ENCODE measurements around the gene MDM2. TPM values are rescaled to one million over a fixed set of nuclear protein-coding genes. Genes with fewer than 3 reads are reported as not detected.

The MDM2 gene
- total RNA-seq = 10 to 100 TPM; 44.3 to 84.2 (median 70.1) TPM

GRCh38 chr12:68807576-68808387, at the start of gene MDM2:
Gene MDM2, plus strand, starts transcription at chr12:68808177. Its CDS starts 301 bp downstream, at chr12:68808478.
- DNase-seq (ENCODE audit: low spot score) = peak; percentile 78
- peak; percentile 96 for ATAC-seq (ENCODE audit: low FRiP score)
- TF ChIP-seq, protein P1, sequence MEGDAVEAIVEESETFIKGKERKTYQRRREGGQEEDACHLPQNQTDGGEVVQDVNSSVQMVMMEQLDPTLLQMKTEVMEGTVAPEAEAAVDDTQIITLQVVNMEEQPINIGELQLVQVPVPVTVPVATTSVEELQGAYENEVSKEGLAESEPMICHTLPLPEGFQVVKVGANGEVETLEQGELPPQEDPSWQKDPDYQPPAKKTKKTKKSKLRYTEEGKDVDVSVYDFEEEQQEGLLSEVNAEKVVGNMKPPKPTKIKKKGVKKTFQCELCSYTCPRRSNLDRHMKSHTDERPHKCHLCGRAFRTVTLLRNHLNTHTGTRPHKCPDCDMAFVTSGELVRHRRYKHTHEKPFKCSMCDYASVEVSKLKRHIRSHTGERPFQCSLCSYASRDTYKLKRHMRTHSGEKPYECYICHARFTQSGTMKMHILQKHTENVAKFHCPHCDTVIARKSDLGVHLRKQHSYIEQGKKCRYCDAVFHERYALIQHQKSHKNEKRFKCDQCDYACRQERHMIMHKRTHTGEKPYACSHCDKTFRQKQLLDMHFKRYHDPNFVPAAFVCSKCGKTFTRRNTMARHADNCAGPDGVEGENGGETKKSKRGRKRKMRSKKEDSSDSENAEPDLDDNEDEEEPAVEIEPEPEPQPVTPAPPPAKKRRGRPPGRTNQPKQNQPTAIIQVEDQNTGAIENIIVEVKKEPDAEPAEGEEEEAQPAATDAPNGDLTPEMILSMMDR (IDR thresholded peaks at IDR 0.05) = peak in 1 of 3 donors; percentile 73

GRCh38 chr12:68759852-68760251, 48.1 kb upstream of the MDM2 start:
- DNase-seq (ENCODE audit: low spot score) (no peak), ATAC-seq (ENCODE audit: low FRiP score) (no peak)
- TF ChIP-seq, protein P1 (IDR thresholded peaks at IDR 0.05) = no peak

- DNase-seq (ENCODE audit: low spot score) (no peak), ATAC-seq (ENCODE audit: low FRiP score) (no peak)
- TF ChIP-seq, protein P1 (IDR thresholded peaks at IDR 0.05) = no peak
These were observed 47.1 kb upstream of the MDM2 start for GRCh38 chr12:68760806-68761441.

DNA sequence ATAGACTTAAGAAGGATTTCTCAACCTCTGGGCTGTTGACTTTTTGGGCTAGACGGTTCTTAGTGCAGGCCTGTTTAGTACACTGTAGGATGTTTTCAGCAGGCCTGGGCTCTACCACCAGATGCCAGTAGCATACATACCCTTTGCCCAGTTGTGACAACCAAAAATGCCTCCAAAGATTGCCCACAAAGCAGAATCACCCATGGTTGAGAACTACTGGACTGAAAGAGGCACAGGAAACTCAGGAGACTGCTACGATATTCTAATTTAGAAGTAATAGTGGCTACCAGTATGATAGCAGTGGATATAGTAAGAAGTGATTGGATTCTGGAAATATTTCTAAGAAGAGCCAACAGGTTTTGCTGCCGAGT, 46.5 kb upstream of the MDM2 start:
- DNase-seq (ENCODE audit: low spot score) (no peak), ATAC-seq (ENCODE audit: low FRiP score) (no peak)
- TF ChIP-seq, protein P1 (IDR thresholded peaks at IDR 0.05) = no peak

DNA sequence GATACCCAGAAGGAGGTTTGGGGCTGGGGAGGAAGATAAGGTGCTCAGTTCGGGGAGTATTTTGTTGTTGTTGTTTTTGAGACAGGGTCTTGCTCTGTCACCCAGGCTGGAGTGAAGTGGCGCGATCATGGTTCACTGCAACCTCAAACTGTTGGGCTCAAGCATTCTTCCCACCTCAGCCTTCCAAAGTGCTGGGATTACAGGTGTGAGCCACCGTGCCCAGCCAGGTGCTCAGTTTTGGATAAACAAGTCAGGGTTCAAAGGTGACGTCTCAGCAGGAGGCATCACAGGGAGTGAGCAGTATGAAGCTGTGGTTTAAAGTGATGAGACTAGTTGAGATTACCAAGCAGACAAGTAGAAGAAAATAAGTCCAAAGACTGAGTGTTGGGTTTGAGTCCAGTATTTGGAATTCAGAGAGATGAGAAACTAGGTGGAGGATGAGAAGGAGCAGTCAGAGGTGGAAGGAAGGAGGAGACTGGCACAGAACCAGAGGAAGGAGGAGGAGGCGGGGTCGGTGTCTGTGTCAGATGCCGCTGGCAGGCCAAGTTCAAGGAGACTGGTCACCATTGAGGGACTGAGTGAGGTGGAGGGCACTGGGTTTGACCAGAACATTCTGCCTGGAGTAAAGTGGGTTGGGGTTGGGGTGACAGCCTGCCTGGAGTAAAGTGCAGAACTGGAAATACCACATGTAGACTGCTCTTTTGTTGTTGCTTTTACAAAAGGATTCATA, 45.9 kb upstream of the MDM2 start:
- ATAC-seq (ENCODE audit: low FRiP score) (no peak), DNase-seq (ENCODE audit: low spot score) (no peak)
- TF ChIP-seq, protein P1 (IDR thresholded peaks at IDR 0.05) = no peak

GRCh38 chr12:68762691-68763090, 45.3 kb upstream of the MDM2 start:
- TF ChIP-seq, protein P1 (IDR thresholded peaks at IDR 0.05) = no peak
- no peak for ATAC-seq (ENCODE audit: low FRiP score)
- DNase-seq (ENCODE audit: low spot score) = no peak
